ENCODE data around the gene RGS6. TPM values are rescaled to one million over a fixed set of nuclear protein-coding genes. Genes with fewer than 3 reads are reported as not detected.

Gene RGS6
- total RNA-seq, 1 experiment from 2014 or later = not detected

- Histone ChIP-seq H3K9me2 (replicated peaks; ENCODE audit: low read length) (no peaks in the 10 kb centered on the region), H3K27ac (ENCODE audit: low read length) (no peak overlapping the region), H3K79me2 (ENCODE audit: low read length) (no peaks in the 10 kb centered on the region), H3F3A (ENCODE audit: low read length, unreplicated experiment) (no peaks in the 10 kb centered on the region), H3K4me2 (ENCODE audit: low read length) (no peak overlapping the region), H3K9me3 (ENCODE audit: low read length) (no peaks in the 10 kb centered on the region), H4K20me1 (ENCODE audit: low read length) (no peaks in the 10 kb centered on the region), H3K4me1 (ENCODE audit: insufficient read depth, low read length) (no peaks in the 10 kb centered on the region), H3K36me3 (ENCODE audit: low read depth, low read length) (no peaks in the 10 kb centered on the region), H3K4me3 (ENCODE audit: low read length) (no peak overlapping the region), H3K27me3 (ENCODE audit: low read length) (peaks cover 36% of the 10 kb centered on the region), H3K9ac (ENCODE audit: low read length) (no peak overlapping the region), H2AFZ (ENCODE audit: low read length) (no peak overlapping the region)
- no TSS peak for BruUV-seq (replicated peaks)
- ChIA-PET CTCF (no interaction called here), POLR2A (ENCODE audit: unreplicated experiment) (no interaction called here)
- no peak for DNase-seq
- intact Hi-C loops (cut with micrococcal nuclease) = no loop called here
- TF ChIP-seq EZH2phosphoT487 (IDR thresholded peaks at IDR 0.05; ENCODE audit: borderline replicate concordance, low read length) = no peak
- TF ChIP-seq CTCF (conservative IDR thresholded peaks at IDR 0.05; ENCODE audit: low read depth, low read length) = no peak
- no peak for TF ChIP-seq EZH2 (IDR thresholded peaks at IDR 0.05; ENCODE audit: low read length, unreplicated experiment)
- ATAC-seq = no peak
Measured at GRCh38 chr14:72352012-72352411, 419.8 kb downstream of the RGS6 start.

GRCh38 chr14:72366619-72367018 lies 434.4 kb downstream of the RGS6 start:
- Histone ChIP-seq H3K4me1 (ENCODE audit: insufficient read depth, low read length) (no peaks in the 10 kb centered on the region), H3K36me3 (ENCODE audit: low read depth, low read length) (no peaks in the 10 kb centered on the region), H3F3A (ENCODE audit: low read length, unreplicated experiment) (no peaks in the 10 kb centered on the region), H3K4me2 (ENCODE audit: low read length) (no peak overlapping the region), H3K79me2 (ENCODE audit: low read length) (no peaks in the 10 kb centered on the region), H3K9me3 (ENCODE audit: low read length) (no peaks in the 10 kb centered on the region), H2AFZ (ENCODE audit: low read length) (no peak overlapping the region), H4K20me1 (ENCODE audit: low read length) (no peaks in the 10 kb centered on the region), H3K9me2 (replicated peaks; ENCODE audit: low read length) (no peaks in the 10 kb centered on the region), H3K4me3 (ENCODE audit: low read length) (no peak overlapping the region), H3K27ac (ENCODE audit: low read length) (no peak overlapping the region), H3K9ac (ENCODE audit: low read length) (no peak overlapping the region), H3K27me3 (ENCODE audit: low read length) (peaks cover 17% of the 10 kb centered on the region; the same call in 1 of the 2 replicates)
- ATAC-seq = no peak
- ChIA-PET CTCF (no interaction called here), POLR2A (ENCODE audit: unreplicated experiment) (no interaction called here)
- TF ChIP-seq CTCF (conservative IDR thresholded peaks at IDR 0.05; ENCODE audit: low read depth, low read length) (no peak), EZH2 (IDR thresholded peaks at IDR 0.05; ENCODE audit: low read length, unreplicated experiment) (no peak)
- intact Hi-C loops (cut with micrococcal nuclease) = no loop called here
- no peak for DNase-seq
- BruUV-seq (replicated peaks) = no TSS peak

GRCh38 chr14:72369106-72369505 lies 436.9 kb downstream of the RGS6 start:
- no peaks in the 10 kb centered on the region for H3K9me3 ChIP-seq (ENCODE audit: low read length)
- H3K9me2 ChIP-seq (replicated peaks; ENCODE audit: low read length) = no peaks in the 10 kb centered on the region
- intact Hi-C loops (cut with micrococcal nuclease) = no loop called here
- H3K9ac ChIP-seq (ENCODE audit: low read length) = no peak overlapping the region
- no peaks in the 10 kb centered on the region for H3K79me2 ChIP-seq (ENCODE audit: low read length)
- H2AFZ ChIP-seq (ENCODE audit: low read length) = no peak overlapping the region
- no peaks in the 10 kb centered on the region for H4K20me1 ChIP-seq (ENCODE audit: low read length)
- ATAC-seq (no peak), DNase-seq (no peak)
- POLR2A ChIA-PET (ENCODE audit: unreplicated experiment) = no interaction called here
- no peaks in the 10 kb centered on the region for H3K36me3 ChIP-seq (ENCODE audit: low read depth, low read length)
- no peak for TF ChIP-seq CTCF (conservative IDR thresholded peaks at IDR 0.05; ENCODE audit: low read depth, low read length)
- no peak for TF ChIP-seq EZH2 (IDR thresholded peaks at IDR 0.05; ENCODE audit: low read length, unreplicated experiment)
- no peak for TF ChIP-seq EZH2phosphoT487 (IDR thresholded peaks at IDR 0.05; ENCODE audit: borderline replicate concordance, low read length)
- H3K4me2 ChIP-seq (ENCODE audit: low read length) = no peak overlapping the region
- CTCF ChIA-PET = no interaction called here
- H3F3A ChIP-seq (ENCODE audit: low read length, unreplicated experiment) = no peaks in the 10 kb centered on the region
- H3K27ac ChIP-seq (ENCODE audit: low read length) = no peak overlapping the region
- BruUV-seq (replicated peaks) = no TSS peak
- peaks cover 14% of the 10 kb centered on the region; the same call in 1 of the 2 replicates for H3K27me3 ChIP-seq (ENCODE audit: low read length)
- H3K4me3 ChIP-seq (ENCODE audit: low read length) = no peak overlapping the region
- no peaks in the 10 kb centered on the region for H3K4me1 ChIP-seq (ENCODE audit: insufficient read depth, low read length)
